HG03432 (cell line): ENCODE results near the gene FCN1.

Source experiments
- ATAC-seq: cut with Tn5 transposase; IDR thresholded peaks from one replicate; pipeline ENCODE4 v1.9.1; 2021; ENCODE audit warnings: mild to moderate bottlenecking, moderate library complexity; ENCODE audit not compliant: unreplicated experiment

Gene FCN1

GRCh38 chr9:134915046-134915985 lies 2.4 kb downstream of the FCN1 start:
- ATAC-seq: no peak

DNA sequence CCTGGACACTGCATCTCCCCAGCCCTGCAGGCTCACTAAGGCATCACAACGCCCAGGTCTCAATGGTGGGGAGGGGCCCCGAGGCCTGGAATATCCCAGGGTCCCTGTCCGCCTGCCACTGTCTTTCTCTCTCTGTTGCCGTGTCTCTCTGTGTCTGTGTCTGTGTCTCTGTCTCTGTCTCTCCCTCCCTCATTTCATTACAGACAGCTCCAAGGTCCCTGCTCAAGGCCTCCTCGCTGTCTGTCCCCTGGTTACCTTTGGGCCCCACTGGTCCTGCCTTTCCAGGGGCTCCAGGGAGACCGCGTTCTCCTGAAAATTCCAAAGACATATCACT lies 3.2 kb downstream of the FCN1 start:
- ATAC-seq: no peak

GRCh38 chr9:134913713-134914500 lies 3.8 kb downstream of the FCN1 start:
- no peak for ATAC-seq

DNA sequence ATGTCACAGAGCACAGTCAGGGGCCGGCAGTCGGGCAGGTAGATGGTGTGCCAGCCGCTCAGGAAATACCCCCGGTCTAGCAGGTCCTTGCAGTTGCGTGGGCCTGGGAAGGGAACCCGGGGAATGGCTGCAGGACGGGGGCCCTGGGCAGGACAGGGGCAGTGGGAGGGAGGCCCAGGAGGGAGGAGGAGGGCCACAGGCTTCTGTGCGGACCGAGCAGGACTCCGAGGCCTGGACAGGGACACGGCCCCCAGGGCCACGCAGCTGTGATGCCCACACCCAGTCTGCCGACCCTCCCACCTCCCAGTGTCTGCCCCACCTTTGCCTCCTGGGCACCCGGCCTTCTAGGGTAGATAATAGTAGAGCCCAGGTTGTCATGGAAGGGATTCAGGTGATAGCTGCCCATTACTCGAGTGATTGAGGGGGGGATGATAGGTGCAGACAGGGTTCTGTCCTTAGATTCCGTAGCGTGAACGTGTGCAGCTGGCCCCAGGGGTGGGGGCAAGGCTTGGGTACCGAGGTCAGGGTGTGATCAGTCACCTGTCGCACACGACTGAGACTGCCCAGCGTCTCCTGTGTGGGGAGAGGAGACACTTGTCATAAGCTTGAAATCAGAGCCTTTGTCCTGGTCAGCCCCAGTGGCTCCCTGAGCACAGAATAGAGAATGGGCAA lies 4.5 kb downstream of the FCN1 start:
- no peak for ATAC-seq

- no peak for ATAC-seq
Observed at GRCh38 chr9:134912126-134912840, 5.4 kb downstream of the FCN1 start.

DNA sequence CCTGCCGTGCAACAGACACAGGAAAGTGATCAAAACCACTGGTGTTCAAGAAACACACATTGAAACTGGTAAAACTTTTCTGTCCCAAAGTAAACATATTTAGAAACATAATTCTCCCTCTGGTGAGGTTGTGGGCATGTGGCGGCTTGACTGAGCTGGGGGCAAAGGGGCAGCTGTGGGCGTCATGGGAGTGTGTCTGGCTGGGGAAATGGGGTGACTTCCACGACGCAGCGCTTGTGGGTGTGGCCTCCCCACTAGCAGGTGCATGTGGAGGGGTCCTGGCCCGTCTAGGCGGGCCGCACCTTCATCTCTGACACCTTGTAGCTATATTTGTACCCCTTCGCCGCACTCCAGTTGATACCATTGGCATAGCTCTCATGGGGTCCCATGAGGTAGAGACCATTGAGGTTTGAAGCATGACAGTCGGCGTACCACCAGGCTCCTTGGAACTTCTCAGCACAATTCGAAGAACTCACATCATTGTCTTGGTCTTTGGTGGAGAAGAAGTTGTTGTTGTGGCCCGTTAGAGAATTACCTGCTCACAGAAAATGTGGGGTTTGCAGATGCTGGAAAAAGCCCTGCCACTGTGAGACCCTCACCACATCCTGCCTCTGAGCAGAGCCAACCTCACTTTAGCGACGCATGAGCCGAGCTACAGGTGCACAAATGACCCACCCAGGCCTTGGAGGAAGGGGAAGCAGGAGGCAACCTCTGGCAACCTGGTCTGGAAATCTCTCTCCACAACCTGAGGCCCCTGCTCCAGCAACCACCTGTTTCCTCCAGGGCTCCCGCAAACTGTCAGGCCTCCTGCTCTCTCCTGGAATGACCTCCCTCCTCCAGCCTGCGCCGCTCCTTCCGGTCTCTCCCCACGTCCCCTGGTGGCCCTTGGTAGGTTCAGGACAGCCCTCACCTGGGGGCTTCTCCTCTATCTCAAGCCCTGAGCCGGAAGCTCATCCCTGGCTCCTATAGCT lies 7.9 kb downstream of the FCN1 start:
- no peak for ATAC-seq

DNA sequence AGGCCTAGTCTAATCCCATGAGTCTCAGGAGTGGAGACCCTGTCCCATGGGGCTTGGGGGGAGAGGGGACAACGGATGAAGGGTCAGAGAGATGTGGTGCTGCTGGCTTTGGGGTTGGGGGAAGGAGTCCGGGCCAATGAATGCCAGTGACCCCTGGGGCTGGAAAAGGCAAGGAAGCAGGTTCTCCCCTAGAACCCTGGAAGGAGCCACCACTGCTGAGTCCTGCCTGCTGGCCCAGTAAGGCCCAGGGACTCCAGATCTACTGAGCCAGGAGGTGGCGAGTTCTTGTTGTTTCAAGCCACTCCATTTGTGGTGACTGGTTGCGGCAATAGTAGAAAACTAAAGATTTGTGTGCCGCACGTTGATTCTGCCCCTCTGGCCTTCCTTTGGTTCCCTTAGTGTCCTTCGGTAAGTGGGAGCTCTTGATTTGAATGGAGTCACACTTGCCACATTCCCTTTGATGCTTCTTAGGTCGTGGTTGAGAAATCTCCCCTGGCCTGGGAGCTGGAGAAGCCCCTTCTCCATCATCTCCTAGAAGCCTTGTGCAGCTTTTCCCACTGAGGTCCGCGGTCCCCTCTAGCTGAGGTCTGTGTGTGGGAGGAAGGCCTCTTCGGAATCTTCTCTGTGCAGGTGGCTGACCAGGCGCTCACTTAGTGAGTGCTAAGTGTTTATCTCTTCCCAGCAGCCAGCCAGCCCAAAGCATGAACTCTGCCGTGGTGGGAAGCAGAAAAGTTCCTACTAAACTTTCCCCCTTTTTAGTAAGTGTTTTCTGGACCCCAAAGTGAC lies 9.0 kb downstream of the FCN1 start:
- no peak for ATAC-seq

DNA sequence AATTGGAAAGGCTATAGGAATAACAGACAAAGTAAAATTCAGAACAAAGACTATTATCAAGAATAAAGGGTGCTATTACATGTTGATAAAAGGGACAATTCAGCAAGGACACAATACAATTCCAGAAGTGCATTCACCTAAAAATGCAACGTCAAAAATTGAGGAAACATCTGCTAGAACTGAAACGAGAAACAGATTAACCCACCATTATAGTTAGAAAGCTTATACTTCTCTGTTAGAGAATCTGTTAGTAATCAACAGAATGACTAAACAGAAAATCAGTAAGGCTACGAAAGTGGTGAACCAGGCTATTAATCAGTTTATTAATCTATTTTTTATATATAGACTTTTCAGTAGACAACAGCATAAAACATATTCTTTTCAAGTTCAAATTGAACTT lies 14.8 kb downstream of the FCN1 start:
- no peak for ATAC-seq

DNA sequence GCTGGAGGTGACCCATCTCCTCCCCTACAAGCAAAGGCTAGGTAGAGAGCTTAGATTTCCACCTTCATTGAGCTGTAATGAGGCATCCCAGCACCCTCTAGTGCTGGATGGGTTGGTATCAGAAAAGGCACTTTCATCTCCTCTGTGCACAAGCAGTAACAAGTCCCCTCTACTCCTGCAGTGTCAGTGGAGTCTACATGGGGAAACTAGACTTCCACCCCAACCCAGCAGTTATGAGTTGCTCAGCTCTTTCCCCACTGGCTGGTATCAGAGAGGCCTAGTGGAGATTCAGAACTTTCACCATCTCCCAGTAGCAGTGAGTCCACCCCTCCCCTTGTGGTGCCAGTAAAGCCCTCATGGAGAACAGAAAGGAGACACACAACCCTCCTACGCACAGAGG lies 17.9 kb downstream of the FCN1 start:
- ATAC-seq: no peak

DNA sequence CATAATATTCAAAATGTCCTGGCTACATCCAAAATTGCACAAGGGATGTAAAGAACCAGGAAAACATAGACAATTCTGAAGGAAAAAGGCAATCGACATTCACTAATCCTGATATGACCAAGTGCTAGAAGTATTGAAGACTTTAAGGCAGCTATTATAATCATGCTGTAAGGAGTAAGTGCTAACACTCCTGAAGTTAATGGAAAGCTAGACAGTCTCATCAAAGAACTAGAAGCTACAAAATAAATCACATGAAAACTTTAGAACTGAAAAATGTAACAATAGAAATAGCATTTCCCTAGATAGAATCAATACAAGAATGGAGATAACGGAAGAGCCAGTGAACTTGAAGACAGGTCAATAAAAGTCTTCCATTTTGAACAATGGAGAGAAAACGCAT lies 18.5 kb downstream of the FCN1 start:
- no peak for ATAC-seq

- no peak for ATAC-seq
Observed at GRCh38 chr9:134898319-134898718, 19.4 kb downstream of the FCN1 start.

- ATAC-seq: no peak
Observed at GRCh38 chr9:134897584-134898170, 20.0 kb downstream of the FCN1 start.

DNA sequence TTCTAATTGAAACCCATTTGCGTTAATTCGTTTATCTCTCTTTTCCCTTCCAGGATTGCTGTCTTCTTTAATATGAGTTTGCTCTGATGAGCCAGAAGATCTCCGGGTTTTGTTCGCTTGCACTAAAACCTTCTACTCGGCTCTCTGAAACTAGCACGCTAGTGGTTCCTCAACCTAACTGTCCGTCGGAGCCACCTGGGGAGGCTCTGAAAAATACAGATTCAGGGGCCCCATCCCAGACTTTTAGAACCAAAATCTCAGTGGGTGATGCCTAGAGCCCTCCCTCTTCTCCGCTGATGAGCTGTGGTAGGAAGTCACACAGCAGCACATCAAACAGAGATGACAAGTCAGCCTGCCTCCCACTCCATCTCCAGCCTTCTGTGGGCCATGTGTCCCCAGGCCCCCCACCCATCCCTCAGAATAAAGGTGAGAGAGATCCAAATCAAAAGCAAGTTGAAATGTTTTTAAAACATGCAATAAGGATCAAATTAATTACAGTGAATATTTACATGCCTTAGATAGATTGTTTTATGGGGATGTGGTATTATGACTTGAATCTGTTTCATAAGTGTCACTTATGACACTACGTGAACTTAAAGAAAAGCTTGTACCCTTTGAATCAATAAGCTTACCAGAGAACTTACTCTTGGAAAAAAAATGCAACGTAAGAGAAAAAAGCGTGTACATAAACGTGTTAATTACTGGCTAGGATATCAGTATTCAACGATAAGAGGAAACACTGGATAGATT lies 20.7 kb downstream of the FCN1 start:
- ATAC-seq: no peak

- ATAC-seq: no peak
Observed at GRCh38 chr9:134895908-134896833, 21.5 kb downstream of the FCN1 start.

DNA sequence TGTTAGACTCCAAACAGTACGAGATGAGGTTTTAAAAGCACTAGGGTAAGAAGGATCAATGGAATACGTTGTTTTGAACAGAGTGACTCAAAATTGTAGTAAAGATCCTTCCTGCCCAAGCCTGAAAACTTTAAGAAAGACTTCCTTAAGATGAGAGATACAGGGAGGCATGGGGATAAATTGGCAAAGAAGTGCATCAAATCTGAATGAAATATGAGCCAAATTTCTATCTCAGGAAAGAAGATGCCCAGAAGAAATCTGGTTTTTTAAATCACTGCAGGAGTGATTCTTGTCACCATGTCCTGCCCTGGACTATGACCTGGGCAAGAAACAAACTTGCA lies 22.2 kb downstream of the FCN1 start:
- no peak for ATAC-seq

DNA sequence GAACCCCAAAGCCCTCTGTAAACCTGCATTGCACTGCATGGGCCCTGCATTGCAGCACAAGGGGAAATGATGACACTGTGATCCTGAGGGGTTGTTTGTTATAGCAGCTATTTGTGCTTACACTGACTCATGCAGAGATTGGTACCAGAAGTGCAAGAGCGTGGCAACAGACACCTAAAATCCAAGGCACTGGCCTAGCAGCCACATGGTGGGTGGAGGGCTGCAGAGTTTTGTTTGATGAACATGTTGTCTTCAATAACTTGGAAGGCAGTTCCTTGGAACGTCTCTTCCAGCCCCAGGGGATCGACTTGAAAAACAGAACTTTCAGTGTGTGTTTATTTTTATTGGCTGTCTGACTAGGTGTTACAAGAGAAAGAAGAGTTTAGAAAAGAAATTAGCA lies 22.6 kb downstream of the FCN1 start:
- ATAC-seq: no peak
